B cell (primary cell): ENCODE data around the gene LHX1.

Experiments
- EZH2 ChIP-seq: IDR thresholded peaks from 2 replicates; pipeline ENCODE4 v1.6.1; 2012; ENCODE audit warnings: borderline replicate concordance, low read depth, mild to moderate bottlenecking, moderate library complexity, low read length; ENCODE audit not compliant: insufficient read depth, poor library complexity, severe bottlenecking
- TF ChIP-seq, protein P1 (sequence below): fragments of 200-600 bp; IDR thresholded peaks from one replicate; pipeline ENCODE4 v1.8.0; 2022; ENCODE audit warnings: antibody characterized with exemption, mild to moderate bottlenecking

- TF ChIP-seq, protein P1, sequence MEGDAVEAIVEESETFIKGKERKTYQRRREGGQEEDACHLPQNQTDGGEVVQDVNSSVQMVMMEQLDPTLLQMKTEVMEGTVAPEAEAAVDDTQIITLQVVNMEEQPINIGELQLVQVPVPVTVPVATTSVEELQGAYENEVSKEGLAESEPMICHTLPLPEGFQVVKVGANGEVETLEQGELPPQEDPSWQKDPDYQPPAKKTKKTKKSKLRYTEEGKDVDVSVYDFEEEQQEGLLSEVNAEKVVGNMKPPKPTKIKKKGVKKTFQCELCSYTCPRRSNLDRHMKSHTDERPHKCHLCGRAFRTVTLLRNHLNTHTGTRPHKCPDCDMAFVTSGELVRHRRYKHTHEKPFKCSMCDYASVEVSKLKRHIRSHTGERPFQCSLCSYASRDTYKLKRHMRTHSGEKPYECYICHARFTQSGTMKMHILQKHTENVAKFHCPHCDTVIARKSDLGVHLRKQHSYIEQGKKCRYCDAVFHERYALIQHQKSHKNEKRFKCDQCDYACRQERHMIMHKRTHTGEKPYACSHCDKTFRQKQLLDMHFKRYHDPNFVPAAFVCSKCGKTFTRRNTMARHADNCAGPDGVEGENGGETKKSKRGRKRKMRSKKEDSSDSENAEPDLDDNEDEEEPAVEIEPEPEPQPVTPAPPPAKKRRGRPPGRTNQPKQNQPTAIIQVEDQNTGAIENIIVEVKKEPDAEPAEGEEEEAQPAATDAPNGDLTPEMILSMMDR, result no peak
- no peak for TF ChIP-seq EZH2
These were observed 17.8 kb upstream of the LHX1 start for GRCh38 chr17:36919407-36919968.
